Measurements from ENCODE around the gene UPK3BL2.
"Not testable (repeated sequence)": the region's sequence is repeated elsewhere in the genome, so short reads cannot be mapped to it uniquely, and the experiment has no call there.

GRCh38 chr7:102532127-102532526 lies 11.4 kb downstream of the UPK3BL2 start:
- TF ChIP-seq CTCF, POLR2A, POLR2AphosphoS5 (IDR thresholded peaks at IDR 0.05): not testable (repeated sequence)
